HCT116 (cell line): Measurements from ENCODE around the gene PLAAT3. TPM values are rescaled to one million over a fixed set of nuclear protein-coding genes. Genes with fewer than 3 reads are reported as not detected.

Experiments
- ATAC-seq: fragments of 200-7000 bp; cut with Tn5 transposase; 2 replicates; pipeline ENCODE4 v1.9.1; 2020; ENCODE audit warnings: mild to moderate bottlenecking, moderate library complexity
- BruUV-seq: library from RNA; stranded (reverse); fragments of 400-500 nt; replicated peaks from 2 replicates; lab custom pipeline; 2021; lab: Mats Ljungman, UMichigan
- CTCF ChIA-PET: fragments of 300-600 bp; sonication (Branson Sonifier 250); formaldehyde crosslinking; loops from one replicate; lab custom pipeline; 2021; ENCODE audit warnings: antibody characterized with exemption; lab: Charles Lee
- POLR2A ChIA-PET: fragments of 300-600, 350-600 bp; sonication (Branson Sonifier 250); formaldehyde crosslinking; loops from one replicate; lab custom pipeline; 2021; ENCODE audit warnings: antibody characterized with exemption; lab: Charles Lee
- RAD21 ChIA-PET, 2 experiments: fragments of 300-600 bp; sonication (Branson Sonifier 250); formaldehyde crosslinking; loops; one replicate each; lab custom pipeline; 2023; ENCODE audit warnings: low total read pairs in 2 of 2; ENCODE audit not compliant: uncharacterized antibody in 2 of 2, unreplicated experiment in 2 of 2, low non-redundant PET in 1 of 2; lab: Charles Lee
- DNase-seq: peaks from one replicate; pipeline ENCODE4 v3.0.0-alpha.2; 2010; ENCODE audit warnings: low read depth, low spot score
- H2AFZ ChIP-seq: fragments of 200-600 bp; shearing (Covaris generic), sonication (generic); 2 replicates; pipeline ENCODE4 v1.6.1; 2017; ENCODE audit warnings: low read depth, mixed run types, mixed read lengths, antibody characterized with exemption, low read length; ENCODE audit not compliant: poor library complexity, severe bottlenecking
- H3K27ac ChIP-seq: 2 replicates; pipeline ENCODE4 v1.5.1; 2012; ENCODE audit warnings: low read depth, low read length
- H3K27me3 ChIP-seq: fragments of 200-600 bp; sonication (generic); 2 replicates; pipeline ENCODE4 v1.6.1; 2016; ENCODE audit warnings: mixed run types, low read length, mixed read lengths; ENCODE audit not compliant: insufficient read depth
- H3K36me3 ChIP-seq, 2 experiments: fragments of 200-500 bp in 1 of 2; fragments of 200-600 bp in 1 of 2; sonication (Bioruptor generic) in 1 of 2; sonication (generic) in 1 of 2; 2 replicates each; pipeline versions ENCODE4 v1.5.1 to v1.6.1; 2014 to 2016; ENCODE audit warnings: low read length in 2 of 2, inconsistent platforms in 1 of 2, mixed read lengths in 1 of 2, mixed run types in 1 of 2; ENCODE audit not compliant: insufficient read depth in 2 of 2, control insufficient read depth in 1 of 2
- H3K4me1 ChIP-seq, 2 experiments: fragments of 200-600 bp in 1 of 2; sonication (generic) in 1 of 2; 2 replicates each; pipeline versions ENCODE4 v1.5.1 to v1.6.1; 2012 to 2017; ENCODE audit warnings: low read length in 2 of 2, inconsistent platforms in 1 of 2, mild to moderate bottlenecking in 1 of 2, mixed read lengths in 1 of 2, mixed run types in 1 of 2, moderate library complexity in 1 of 2; ENCODE audit not compliant: insufficient read depth in 2 of 2, control insufficient read depth in 1 of 2
- H3K4me2 ChIP-seq: fragments of 200-600 bp; sonication (generic); 2 replicates; pipeline ENCODE4 v1.6.1; 2017; ENCODE audit warnings: mixed run types, low read length, mixed read lengths
- H3K4me3 ChIP-seq, 2 experiments: fragments of 200-600 bp in 1 of 2; sonication (generic) in 1 of 2; replicated peaks in 1 of 2; 2 replicates each; pipeline ENCODE4 v1.5.1; 2011 to 2016; ENCODE audit warnings: low read length in 2 of 2, control low read depth in 1 of 2, low read depth in 1 of 2, mild to moderate bottlenecking in 1 of 2, mixed read lengths in 1 of 2, mixed run types in 1 of 2
- H3K79me2 ChIP-seq: fragments of 200-600 bp; sonication (generic); 2 replicates; pipeline ENCODE4 v1.6.1; 2017; ENCODE audit warnings: mild to moderate bottlenecking, mixed run types, low read length, moderate library complexity, mixed read lengths; ENCODE audit not compliant: insufficient read depth
- H3K9ac ChIP-seq: fragments of 200-600 bp; sonication (generic); 2 replicates; pipeline ENCODE4 v1.6.1; 2016; ENCODE audit warnings: low read length, mixed read lengths
- H3K9me2 ChIP-seq: fragments of 200-600 bp; sonication (generic), shearing (Covaris generic); 2 replicates; pipeline ENCODE4 v1.6.1; 2017; ENCODE audit warnings: mixed run types, mild to moderate bottlenecking, moderate library complexity; ENCODE audit not compliant: insufficient read depth
- H3K9me3 ChIP-seq, 2 experiments: fragments of 200-500 bp in 1 of 2; fragments of 200-600 bp in 1 of 2; sonication (Bioruptor generic) in 1 of 2; sonication (generic) in 1 of 2; 2 replicates each; pipeline ENCODE4 v1.6.1; 2014 to 2017; ENCODE audit warnings: low read length in 2 of 2, mixed read lengths in 2 of 2, inconsistent platforms in 1 of 2, low read depth in 1 of 2, mild to moderate bottlenecking in 1 of 2, mixed run types in 1 of 2, moderate library complexity in 1 of 2; ENCODE audit not compliant: control insufficient read depth in 1 of 2, insufficient read depth in 1 of 2
- H4K20me1 ChIP-seq: fragments of 200-600 bp; sonication (generic), shearing (Covaris generic); 2 replicates; pipeline ENCODE4 v1.6.1; 2017; ENCODE audit warnings: mixed run types, mild to moderate bottlenecking, moderate library complexity; ENCODE audit not compliant: insufficient read depth
- ELF1 ChIP-seq: IDR thresholded peaks from 2 replicates; pipeline ENCODE4 v1.6.1; 2012; ENCODE audit warnings: low read depth, borderline replicate concordance
- POLR2A ChIP-seq: IDR thresholded peaks from 2 replicates; pipeline ENCODE4 v1.7.0; 2011; ENCODE audit warnings: borderline replicate concordance; ENCODE audit not compliant: insufficient read depth, insufficient read length; ENCODE audit errors: extremely low read depth
- REST ChIP-seq: IDR thresholded peaks from 2 replicates; pipeline ENCODE4 v1.6.1; 2012; ENCODE audit warnings: low read depth
- SP1 ChIP-seq: IDR thresholded peaks from 2 replicates; pipeline ENCODE4 v1.6.1; 2012; ENCODE audit warnings: low read depth
- SRF ChIP-seq: IDR thresholded peaks from 2 replicates; pipeline ENCODE4 v1.6.1; 2012; ENCODE audit warnings: low read depth
- TCF7L2 ChIP-seq: IDR thresholded peaks from 2 replicates; pipeline ENCODE4 v1.7.0; 2011; ENCODE audit warnings: borderline replicate concordance, inconsistent platforms; ENCODE audit not compliant: insufficient read depth, insufficient read length; ENCODE audit errors: extremely low read depth
- YY1 ChIP-seq: IDR thresholded peaks from 2 replicates; pipeline ENCODE4 v1.6.1; 2011; ENCODE audit warnings: low read length, low read depth, moderate library complexity, mild to moderate bottlenecking; ENCODE audit not compliant: insufficient replicate concordance; ENCODE audit errors: extremely low read depth
- ZFX ChIP-seq: fragments of 450-650 bp; IDR thresholded peaks from 2 replicates; pipeline ENCODE4 v1.6.1; 2017
- ZNF274 ChIP-seq: fragments of 200-500 bp; sonication (Bioruptor generic); IDR thresholded peaks from 2 replicates; pipeline ENCODE4 v1.6.1; 2014; ENCODE audit warnings: mild to moderate bottlenecking, low read depth, low read length, inconsistent platforms
- intact Hi-C: fragments of 100-400 bp; cut with micrococcal nuclease; formaldehyde crosslinking; loops from 2 replicates; pipeline ENCODE4 v1.10.0; 2022
- total RNA-seq: library from RNA; stranded (reverse); gene quantifications from one replicate; pipeline ENCODE4 v1.2.1, GENCODE V29; 2021; ENCODE audit not compliant: unreplicated experiment

Gene PLAAT3
- total RNA-seq, 1 experiment from 2014 or later, result 31.1 TPM

- Histone ChIP-seq H3K79me2 (no peaks in the 10 kb centered on the region), H3K9me2 (no peaks in the 10 kb centered on the region), H3K4me1 (no peaks in the 10 kb centered on the region), H3K9ac (no peak overlapping the region), H3K27me3 (no peaks in the 10 kb centered on the region), H2AFZ (no peak overlapping the region), H3K4me3 (no peak overlapping the region), H3K9me3 (no peaks in the 10 kb centered on the region), H3K36me3 (no peaks in the 10 kb centered on the region), H3K4me2 (no peak overlapping the region), H3K27ac (no peak overlapping the region), H4K20me1 (no peaks in the 10 kb centered on the region)
- intact Hi-C loops, result no loop called here
- ATAC-seq (no peak), DNase-seq (no peak)
- TF ChIP-seq POLR2A (no peak), ZNF274 (no peak), ZFX (no peak), SP1 (no peak), TCF7L2 (no peak), YY1 (no peak), REST (no peak), ELF1 (no peak), SRF (no peak)
- ChIA-PET CTCF (no interaction called here), POLR2A (no interaction called here), RAD21 (no interaction called here)
- BruUV-seq, result no TSS peak
Observed at GRCh38 chr11:63558459-63559157, 55.6 kb downstream of the PLAAT3 start.
